ENCODE results near the gene G6PD. TPM values are rescaled to one million over a fixed set of nuclear protein-coding genes. Genes with fewer than 3 reads are reported as not detected.
"Not testable (repeated sequence)": the region's sequence is repeated elsewhere in the genome, so short reads cannot be mapped to it uniquely, and the experiment has no call there.

The G6PD gene
- total RNA-seq, 1 donor from 2014 or later = 84.9 TPM

DNA sequence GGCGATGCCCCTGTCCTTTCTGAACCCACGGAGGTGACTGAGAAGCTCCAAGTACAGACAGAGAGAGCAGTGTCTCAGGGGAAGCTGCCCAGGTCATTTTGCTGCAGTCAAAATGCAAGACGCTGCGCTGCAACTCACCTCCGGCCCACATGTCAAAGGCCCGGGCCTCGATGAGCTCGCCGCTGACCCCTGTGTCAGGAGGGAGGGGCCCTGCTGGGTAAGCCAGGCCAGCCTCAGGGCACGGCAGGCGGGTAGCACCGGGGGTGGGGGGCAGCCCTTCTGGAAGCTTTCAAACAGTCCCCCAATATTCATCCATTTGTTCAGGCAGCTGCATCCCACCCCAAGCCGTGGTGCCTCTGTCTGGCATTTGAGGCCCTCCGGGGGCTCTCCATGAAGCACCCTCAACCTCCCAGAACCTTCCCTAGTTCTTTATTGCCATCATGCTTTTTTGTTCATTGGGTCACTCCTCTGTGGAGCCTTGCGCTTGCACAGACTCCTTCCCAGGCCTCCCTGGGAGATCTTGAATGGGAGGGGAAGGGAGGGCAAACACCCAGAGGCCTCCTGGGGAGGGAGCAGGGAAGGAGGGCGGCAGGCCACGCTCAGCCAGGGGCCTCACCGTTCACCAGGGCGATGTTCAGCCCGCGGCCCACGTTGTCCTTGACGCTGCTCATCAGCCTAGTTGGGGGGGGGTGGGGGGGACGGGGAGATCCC lies 38.8 kb downstream of the G6PD start:
- DNase-seq = no peak
- Histone ChIP-seq H3K4me3 (no peak overlapping the region), H3K27ac (no peak overlapping the region), H3K36me3 (no peaks in the 10 kb centered on the region), H3K27me3 (no peaks in the 10 kb centered on the region), H3K4me1 (no peaks in the 10 kb centered on the region), H3K9me3 (no peaks in the 10 kb centered on the region)
- intact Hi-C loops (cut with DNase I) = no loop called here
- ATAC-seq = no peak
- TF ChIP-seq, protein P1, sequence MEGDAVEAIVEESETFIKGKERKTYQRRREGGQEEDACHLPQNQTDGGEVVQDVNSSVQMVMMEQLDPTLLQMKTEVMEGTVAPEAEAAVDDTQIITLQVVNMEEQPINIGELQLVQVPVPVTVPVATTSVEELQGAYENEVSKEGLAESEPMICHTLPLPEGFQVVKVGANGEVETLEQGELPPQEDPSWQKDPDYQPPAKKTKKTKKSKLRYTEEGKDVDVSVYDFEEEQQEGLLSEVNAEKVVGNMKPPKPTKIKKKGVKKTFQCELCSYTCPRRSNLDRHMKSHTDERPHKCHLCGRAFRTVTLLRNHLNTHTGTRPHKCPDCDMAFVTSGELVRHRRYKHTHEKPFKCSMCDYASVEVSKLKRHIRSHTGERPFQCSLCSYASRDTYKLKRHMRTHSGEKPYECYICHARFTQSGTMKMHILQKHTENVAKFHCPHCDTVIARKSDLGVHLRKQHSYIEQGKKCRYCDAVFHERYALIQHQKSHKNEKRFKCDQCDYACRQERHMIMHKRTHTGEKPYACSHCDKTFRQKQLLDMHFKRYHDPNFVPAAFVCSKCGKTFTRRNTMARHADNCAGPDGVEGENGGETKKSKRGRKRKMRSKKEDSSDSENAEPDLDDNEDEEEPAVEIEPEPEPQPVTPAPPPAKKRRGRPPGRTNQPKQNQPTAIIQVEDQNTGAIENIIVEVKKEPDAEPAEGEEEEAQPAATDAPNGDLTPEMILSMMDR (IDR thresholded peaks at IDR 0.05) = no peak

DNA sequence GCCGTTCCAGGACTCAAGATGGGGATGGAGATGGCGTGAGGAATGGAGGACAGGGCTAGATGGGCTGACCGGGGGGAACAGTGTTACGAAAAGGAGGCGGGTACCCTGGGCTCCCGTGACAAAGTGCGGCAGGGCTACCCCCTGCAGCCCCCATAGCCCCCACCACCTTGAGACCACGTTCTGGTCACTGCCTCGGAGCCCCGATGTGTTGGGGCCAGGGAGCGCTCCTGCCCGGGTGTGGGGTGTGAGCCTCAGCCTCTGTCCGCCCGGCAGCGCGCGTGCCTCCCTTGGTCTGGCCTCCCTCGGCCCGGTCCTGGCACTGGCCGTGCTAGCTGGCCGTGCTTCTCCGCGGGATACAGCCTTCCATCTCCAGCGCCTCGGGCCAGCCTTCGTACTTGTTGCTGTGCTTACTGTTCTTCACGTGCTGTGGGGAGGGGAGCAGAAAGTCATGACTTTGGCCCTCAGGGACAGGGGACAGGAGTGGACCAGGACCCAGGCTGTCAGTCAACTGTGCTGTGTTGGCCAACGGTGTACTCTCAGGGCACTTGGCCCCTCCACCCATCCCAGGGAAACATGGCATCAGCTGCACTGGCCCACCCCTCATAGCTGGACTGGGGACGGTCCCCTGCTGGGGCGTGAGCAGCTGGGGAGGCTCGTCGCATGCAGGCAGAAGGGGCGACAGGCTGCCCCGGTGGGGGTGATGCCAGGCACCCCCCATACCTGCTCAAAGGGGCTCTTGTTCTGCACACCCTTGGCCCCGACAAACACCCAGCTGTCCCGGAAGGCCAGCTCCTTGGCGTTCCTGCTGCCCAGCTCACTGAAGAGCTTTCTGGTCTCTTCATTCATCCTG lies 39.9 kb downstream of the G6PD start:
- H3K4me1 ChIP-seq = no peaks in the 10 kb centered on the region
- no peak overlapping the region for H3K27ac ChIP-seq
- TF ChIP-seq, protein P1 (IDR thresholded peaks at IDR 0.05) = no peak
- intact Hi-C loops (cut with DNase I) = no loop called here
- H3K4me3 ChIP-seq = no peak overlapping the region
- no peaks in the 10 kb centered on the region for H3K9me3 ChIP-seq
- no peaks in the 10 kb centered on the region for H3K27me3 ChIP-seq
- ATAC-seq = no peak
- DNase-seq = no peak
- no peaks in the 10 kb centered on the region for H3K36me3 ChIP-seq

DNA sequence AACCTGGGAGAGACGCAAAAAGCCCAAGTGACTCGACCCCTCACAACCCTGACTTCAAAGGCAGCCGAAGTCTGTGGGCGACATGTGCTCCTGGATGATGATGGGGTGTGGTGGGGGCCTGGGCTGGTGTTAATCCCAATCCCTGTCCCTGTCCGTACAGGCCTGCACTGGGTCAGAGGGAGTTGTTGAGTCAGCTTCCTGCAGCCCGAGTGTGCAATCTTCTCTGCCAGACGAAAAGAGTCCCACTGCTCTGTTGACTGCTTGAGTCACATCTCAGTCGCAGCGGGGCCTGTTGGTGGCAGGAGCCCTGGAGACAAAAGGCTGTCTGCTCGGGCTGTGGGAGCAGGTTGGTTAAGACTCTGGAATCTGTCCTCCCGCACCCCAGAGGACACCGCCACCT lies 40.9 kb downstream of the G6PD start:
- Histone ChIP-seq H3K9me3 (no peaks in the 10 kb centered on the region), H3K27ac (no peak overlapping the region), H3K4me1 (no peaks in the 10 kb centered on the region), H3K4me3 (no peak overlapping the region), H3K27me3 (no peaks in the 10 kb centered on the region), H3K36me3 (no peaks in the 10 kb centered on the region)
- intact Hi-C loops (cut with DNase I) = no loop called here
- DNase-seq (no peak), ATAC-seq (peak; percentile 57)
- TF ChIP-seq, protein P1 (IDR thresholded peaks at IDR 0.05) = no peak

DNA sequence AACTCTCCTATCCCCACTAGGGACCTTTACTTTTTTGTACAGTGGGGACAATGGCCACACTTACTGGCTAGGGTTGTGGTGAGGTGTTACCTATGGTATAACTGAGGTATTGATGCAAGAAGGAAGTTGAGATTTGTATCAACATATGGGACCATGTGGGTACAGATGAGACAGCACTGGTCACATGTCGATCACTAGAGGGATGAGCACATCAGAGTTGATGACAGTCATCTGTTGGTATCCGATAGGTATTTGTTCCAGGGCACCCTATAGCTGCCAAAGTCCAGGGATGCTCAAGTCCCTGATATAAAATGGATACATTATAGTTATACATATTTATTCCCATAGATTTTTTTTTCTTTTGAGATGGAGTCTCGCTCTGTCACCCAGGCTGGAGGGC lies 43.7 kb downstream of the G6PD start:
- TF ChIP-seq, protein P1 (IDR thresholded peaks at IDR 0.05) = no peak
- Histone ChIP-seq H3K36me3 (no peaks in the 10 kb centered on the region), H3K4me3 (no peak overlapping the region), H3K27me3 (no peaks in the 10 kb centered on the region), H3K9me3 (no peaks in the 10 kb centered on the region), H3K4me1 (no peaks in the 10 kb centered on the region), H3K27ac (no peak overlapping the region)
- intact Hi-C loops (cut with DNase I) = no loop called here
- ATAC-seq (no peak), DNase-seq (no peak)

DNA sequence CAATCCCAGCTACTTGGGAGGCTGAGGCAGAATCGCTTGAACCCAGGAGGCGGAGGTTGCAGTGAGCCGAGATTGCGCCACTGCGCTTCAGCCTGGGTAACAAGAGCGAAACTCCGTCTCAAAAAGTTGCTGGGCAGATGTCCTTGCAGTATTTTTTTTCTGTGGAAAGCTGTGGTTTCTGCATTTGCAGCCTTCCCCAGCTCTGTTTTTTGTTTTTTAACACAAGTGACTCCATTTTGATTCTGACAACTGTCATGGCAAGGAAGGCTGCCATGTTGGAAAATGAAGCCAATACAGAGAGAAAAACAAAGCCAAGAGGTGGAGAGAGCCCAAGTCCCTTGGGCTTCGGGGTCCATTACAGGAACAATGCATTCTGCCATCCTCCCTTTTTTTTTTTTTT lies 44.5 kb downstream of the G6PD start:
- no peaks in the 10 kb centered on the region for H3K4me1 ChIP-seq
- DNase-seq = no peak
- TF ChIP-seq, protein P1 (IDR thresholded peaks at IDR 0.05) = no peak
- intact Hi-C loops (cut with DNase I) = no loop called here
- H3K4me3 ChIP-seq = no peak overlapping the region
- ATAC-seq = no peak
- no peaks in the 10 kb centered on the region for H3K36me3 ChIP-seq
- H3K27me3 ChIP-seq = no peaks in the 10 kb centered on the region
- H3K9me3 ChIP-seq = no peaks in the 10 kb centered on the region
- no peak overlapping the region for H3K27ac ChIP-seq

DNA sequence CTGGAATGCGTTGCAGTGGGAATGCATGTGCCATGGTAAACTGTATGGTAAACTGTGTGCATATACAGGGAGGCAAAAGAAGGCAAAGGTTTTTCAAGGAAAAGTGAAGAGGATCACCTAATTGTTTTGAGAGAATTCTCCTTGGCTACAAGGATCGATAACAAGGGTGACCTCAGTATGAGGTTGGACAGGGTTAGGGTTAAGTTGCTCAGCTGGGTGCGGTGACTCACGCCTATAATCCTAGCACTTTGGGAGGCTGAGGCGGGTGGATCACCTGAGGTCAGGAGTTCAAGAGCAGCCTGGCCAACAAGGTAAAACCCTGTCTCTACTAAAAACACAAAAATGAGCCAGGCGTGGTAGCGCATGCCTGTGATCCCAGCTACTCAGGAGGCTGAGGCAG lies 45.2 kb downstream of the G6PD start:
- H3K4me1 ChIP-seq; H3K36me3 ChIP-seq; H3K27me3 ChIP-seq; intact Hi-C loops (cut with DNase I); H3K27ac ChIP-seq; H3K4me3 ChIP-seq; ATAC-seq; DNase-seq; H3K9me3 ChIP-seq: not testable (repeated sequence)

DNA sequence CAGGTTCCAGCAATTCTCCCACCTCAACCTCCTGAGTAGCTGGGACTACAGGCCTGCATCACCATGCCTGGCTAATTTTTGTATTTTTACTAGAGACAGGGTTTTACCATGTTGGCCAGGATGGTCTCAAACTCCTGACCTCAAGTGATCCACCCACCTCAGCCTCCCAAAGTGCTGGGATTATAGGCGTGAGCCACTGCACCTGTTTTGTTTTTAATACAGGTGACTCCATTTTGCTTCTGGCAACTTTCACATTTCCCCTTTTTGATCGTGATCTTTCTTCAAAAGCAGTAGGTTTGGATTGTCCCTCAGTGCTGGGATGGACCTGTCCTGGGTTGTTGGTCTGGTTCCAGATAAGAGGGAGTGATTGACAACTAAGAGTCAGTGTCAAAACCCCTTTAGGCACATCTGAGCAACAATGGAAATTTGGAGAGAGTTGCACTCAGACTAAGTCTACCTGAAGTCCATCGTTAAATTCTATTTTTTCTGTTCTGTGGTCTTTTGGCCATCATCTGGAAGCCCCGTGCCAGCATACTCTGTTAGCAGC lies 50.0 kb downstream of the G6PD start:
- H3K27ac ChIP-seq; H3K4me1 ChIP-seq; H3K36me3 ChIP-seq; H3K27me3 ChIP-seq; ATAC-seq; intact Hi-C loops (cut with DNase I); DNase-seq; H3K9me3 ChIP-seq; H3K4me3 ChIP-seq: not testable (repeated sequence)
